GM21723 (cell line): ENCODE results near the gene A3GALT2.

Source experiments
- ATAC-seq: cut with Tn5 transposase; IDR thresholded peaks from one replicate; pipeline ENCODE4 v1.9.1; 2021; ENCODE audit warnings: mild to moderate bottlenecking, moderate library complexity; ENCODE audit not compliant: unreplicated experiment

The A3GALT2 gene

GRCh38 chr1:33320619-33321165 is at the start of gene A3GALT2:
Gene A3GALT2, minus strand, starts transcription at chr1:33321098. Its CDS starts 0 bp downstream, at chr1:33321098.
- ATAC-seq = no peak

- ATAC-seq = no peak
These were observed 49.4 kb upstream of the A3GALT2 start for GRCh38 chr1:33370301-33370700.

DNA sequence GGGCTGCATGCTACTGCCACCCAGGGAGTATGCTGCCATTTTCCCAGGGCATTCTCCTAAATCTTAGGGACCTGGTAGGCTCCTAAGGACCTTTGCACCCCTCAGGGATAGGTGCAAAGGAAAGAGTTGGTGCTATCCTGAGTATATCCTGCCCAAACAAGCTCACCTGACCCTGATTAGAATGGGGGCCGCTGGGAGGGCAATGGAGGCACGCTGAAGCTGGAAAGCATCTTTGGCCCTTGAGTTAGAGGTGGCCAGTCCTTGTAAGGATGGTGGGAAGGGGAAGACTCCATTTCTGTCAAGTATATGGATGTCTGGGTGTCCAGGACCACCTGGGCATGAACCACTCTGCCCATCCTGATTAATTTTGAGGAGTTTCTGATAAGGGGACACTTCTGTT is 48.9 kb upstream of the A3GALT2 start:
- ATAC-seq = no peak

- ATAC-seq = no peak
These were observed 48.2 kb upstream of the A3GALT2 start for GRCh38 chr1:33369081-33369480.

DNA sequence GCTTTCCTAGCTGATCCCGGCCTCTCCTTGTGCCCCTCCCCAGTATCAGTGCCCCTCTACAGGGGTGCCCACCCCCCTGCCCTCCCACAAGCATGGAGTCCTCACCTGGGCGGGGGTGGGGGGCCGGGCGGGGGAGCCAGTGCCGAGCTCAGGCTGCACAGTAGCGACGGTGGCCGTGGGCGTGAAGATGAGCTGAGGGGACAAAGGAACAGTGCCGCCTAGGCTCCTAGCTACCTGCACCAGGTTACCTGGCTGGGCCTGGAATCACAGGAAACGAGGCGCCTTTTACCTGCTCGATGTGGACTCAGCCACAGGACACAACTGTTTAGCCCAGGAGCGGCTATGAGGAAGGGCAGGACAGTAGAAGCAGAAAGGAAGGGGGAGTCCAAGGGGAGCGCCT is 47.5 kb upstream of the A3GALT2 start:
- no peak for ATAC-seq

DNA sequence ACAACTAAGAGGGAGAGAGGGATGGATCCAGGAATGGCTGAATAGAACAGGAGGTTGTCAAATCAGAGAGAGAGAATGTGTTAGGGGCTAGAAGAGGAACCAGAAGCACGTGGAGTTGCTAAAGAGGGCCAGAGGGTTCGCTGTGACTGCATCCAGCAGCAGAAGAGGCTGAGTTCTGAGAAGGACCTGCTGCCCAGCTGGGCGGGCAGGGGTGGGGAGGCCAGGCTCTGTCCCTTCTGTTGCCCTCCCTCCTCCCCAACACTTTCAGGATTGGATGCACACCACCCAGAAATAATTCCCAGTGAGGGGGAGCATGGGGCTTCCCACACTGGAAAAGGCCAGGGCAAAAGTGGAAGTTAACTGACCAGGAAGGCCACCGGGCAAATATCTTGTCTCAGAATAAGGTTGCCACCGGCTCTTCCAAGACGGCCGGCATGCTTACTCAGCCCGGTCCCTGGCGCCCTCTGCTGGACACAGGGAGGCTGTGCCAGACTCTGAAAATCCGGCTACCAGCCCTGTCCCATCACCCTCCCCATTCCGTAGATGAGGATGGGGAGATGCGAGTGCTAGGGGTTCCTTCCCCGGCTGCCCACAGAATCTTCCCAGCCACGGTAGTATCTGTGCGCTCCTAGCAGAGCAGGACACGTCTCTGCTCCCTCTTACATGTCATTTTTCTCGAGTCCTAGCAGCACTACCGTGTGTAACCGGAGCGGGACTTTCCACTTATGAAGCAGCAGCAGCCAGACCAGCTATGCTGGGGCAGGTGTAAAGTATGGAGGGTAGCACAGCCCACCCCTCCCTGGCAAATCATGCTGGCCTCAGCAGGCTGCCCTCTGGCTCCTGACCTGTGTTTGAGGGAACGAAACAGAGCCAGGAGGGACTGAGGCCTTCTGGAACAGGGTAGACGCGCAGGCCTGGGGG is 46.8 kb upstream of the A3GALT2 start:
- ATAC-seq = peak; percentile 70

GRCh38 chr1:33366762-33367484 is 46.0 kb upstream of the A3GALT2 start:
- ATAC-seq = no peak

DNA sequence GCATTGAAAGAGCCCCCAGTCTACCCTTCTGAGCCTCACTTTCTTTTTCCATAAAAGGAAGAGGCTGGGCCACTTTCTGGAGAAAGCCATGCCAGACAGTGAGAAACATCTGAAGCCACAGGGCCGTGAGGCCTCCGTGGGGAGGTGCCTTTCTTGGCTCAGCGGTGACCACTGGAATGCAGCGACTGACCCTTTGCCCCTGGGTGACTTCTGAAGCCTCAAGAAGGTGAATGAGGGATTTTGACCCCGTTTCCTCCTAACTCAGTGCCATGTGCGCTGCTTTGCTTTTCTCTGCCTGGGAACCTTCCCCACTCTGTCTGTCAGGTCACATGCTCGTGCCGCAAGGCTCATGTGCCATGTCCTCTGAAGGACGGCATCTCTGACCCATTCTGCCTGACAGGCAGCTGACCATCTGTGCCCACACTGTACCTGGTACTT is 44.7 kb upstream of the A3GALT2 start:
- no peak for ATAC-seq

DNA sequence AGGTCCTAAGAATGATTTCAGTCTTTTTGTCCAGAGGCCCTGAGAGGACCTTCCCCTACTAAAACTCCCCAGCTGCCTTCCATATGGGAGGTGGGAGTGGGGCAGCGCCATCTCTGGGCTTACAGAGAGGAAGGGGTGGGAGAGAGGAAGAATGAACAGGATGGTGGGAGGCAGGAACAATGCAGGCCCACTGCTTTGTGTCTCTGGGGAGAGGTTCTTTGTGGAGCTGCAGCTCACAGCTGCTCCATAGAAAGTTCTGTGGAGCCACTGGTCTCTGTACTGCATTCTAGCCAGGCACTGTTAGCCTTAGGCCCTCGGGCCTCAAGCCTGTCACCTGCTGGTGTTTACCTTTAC is 43.6 kb upstream of the A3GALT2 start:
- ATAC-seq = no peak

DNA sequence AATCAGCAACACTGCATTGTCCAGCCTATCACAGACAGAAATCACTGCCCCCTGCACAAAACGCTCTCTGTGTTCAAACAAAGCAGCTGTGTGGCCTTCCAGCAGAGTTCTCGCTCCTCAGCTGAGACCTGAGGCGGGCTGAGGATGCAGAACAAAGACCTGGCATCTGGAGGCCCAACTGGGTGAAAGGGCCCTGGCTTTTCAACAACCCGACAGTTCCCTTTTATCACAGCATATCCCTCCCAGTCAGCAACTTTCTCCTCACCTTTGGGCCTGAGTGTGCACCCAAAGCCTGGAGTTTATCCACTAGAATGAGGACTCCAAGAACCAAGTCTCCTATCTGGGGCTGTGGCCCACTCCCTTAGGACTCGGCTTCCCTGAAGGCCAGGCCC is 42.6 kb upstream of the A3GALT2 start:
- no peak for ATAC-seq

DNA sequence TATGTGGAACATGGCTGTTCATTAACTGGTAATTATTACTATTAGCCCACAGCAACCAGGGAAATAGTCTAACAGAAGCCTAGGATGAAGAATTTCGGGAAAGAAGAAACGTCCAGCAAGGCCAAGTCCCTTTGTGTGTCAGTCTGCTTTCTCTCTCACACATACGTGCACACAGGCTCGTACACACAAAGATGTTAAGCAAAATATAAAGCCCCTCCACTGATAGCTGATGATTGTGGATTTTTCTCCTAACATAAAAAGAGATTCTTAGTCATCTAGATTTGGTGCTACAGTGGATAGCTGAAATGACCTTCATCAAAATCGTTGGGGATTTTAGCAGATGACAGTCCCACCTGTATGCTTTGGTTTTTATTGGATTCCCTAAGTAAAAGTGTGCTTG is 42.1 kb upstream of the A3GALT2 start:
- ATAC-seq = no peak

DNA sequence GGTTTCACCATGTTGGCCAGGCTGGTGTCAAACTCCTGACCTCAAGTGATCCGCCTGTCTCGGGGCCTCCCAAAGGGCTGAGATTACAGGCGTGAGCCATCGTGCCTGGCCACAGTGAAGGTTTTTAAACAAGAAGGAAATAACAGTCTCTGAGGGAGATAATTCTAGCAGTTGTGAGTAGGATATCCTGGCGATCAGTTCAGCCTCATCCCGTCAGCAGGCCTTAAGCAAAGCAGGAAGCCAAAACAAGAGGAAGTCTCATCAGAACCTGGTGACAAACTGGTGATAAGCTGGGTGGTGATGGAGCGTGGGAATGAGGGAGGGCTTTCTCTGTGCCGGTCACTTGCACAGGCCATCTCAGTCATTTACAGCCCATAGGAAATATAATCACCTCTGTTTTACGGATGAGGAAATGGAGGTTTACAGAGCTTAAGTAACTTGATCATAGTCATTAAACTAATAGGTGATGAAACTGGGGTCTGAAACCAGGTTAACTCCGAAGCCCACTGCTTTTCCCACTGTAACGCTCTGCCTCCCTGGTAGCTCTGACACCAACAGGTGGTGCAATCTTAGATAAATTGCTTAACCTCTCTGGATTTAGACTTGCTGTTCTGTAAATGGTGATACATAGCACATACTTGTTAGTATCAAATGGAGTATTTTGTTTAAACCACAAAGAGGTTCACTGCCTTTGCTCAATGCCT is 40.8 kb upstream of the A3GALT2 start:
- ATAC-seq = no peak

- ATAC-seq = no peak
These were observed 39.5 kb upstream of the A3GALT2 start for GRCh38 chr1:33360367-33360766.

GRCh38 chr1:33359931-33360330 is 39.0 kb upstream of the A3GALT2 start:
- no peak for ATAC-seq

GRCh38 chr1:33358795-33359503 is 38.1 kb upstream of the A3GALT2 start:
- no peak for ATAC-seq

- ATAC-seq = no peak
These were observed 37.4 kb upstream of the A3GALT2 start for GRCh38 chr1:33358114-33358794.

GRCh38 chr1:33357099-33357498 is 36.2 kb upstream of the A3GALT2 start:
- no peak for ATAC-seq

GRCh38 chr1:33354707-33355316 is 33.9 kb upstream of the A3GALT2 start:
- ATAC-seq = no peak

DNA sequence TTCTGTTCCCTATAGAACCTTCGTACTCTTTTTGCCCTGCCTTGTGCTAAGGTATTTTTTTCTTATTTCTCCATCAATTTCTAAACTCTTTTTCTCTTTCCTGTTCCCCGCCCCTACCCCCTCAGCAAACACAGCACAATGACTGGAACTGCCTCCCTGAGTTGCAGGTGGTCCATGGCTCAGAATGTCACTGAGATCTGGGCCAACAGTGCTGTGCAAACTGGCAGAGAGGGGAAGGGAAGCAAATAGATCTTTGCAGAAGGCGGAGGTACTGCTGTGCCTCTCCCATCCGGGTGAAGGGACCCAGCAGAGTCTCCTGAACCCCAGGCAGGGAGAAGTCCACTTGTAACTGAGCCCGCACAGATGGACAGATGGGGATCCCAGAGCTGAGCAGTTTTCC is 32.6 kb upstream of the A3GALT2 start:
- ATAC-seq = no peak

DNA sequence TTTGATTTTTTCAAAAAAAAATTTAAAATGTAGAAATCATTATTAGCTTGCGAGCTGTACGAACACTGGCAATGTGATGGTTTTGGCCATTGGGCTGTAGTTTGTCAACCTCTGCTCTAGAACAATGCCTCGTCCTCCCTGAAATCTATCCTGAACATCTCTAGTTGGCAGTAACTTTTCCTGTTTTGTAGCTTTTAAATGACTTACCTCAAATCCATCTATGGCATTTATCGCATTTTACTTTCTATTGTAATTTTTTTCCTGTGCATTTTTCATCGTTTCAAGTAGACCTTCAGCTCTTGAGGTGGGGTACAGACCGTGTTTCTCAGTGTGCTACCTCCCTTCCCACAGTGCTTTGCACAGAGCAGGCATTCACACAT is 30.4 kb upstream of the A3GALT2 start:
- no peak for ATAC-seq
